ENCODE results near the gene ZIC2.

The ZIC2 gene

DNA sequence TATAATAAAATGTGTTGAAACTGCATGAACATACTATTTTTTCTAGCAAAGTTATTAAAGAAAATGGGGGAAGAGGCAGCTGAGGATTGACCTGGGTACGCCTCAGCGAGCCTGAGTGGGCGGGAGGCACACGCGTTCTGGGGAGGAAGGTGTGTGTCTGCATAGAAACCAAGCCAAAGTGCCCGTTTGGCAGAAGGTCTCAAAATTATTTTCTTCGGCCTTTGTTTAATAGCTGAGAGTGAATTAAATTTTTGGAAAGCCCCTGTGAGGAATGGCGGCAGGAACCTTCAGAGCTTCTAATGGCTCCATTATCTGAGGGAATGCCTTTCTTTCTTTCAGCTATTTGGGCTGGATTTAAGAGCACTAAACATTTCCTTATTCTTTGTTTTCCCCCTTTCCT, 5.2 kb downstream of the ZIC2 start:
- DNase-seq (ENCODE audit: low read depth), result no peak

DNA sequence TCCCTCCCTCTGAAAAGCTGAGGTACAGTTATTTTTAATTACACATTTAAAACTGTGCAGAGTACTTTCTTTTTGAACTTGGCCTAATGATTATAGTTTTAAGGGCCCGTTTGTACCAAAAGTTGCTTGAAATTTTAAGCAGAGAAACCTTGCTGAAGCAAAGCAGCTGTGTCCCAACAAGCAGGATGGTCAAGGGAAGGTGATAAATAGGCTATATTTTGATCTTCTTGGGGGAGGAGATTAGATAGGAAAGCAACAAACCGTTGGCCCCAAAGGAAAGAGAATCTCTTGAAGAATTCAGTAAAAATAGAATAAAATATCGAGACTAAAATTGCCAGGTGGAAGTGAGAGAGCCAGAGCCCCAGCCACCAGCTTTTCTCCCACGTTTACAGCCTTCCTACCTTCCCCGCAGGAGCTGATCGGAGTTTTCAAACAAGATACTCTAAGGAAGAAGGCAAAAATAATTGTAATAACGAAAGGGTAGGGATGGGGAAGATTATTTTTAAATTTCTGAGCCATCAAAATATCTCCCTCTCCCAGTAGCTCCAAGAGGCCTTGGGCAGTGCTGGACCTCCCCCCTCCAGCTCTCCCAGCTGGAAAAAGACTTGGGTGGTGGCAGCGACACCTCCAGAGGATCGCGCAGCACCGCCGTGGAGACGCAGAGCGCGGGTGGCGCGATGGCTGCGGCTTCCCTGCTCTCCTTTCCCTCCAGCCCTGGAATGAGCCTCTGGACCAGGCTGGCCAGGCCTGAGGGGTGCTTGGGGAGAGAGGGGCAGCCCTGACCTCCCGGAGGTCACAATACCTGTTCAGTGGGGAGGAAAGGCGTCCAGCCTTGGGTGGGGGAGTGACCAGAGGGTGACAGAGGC, 5.8 kb downstream of the ZIC2 start:
- DNase-seq (ENCODE audit: low read depth), result no peak

- DNase-seq (ENCODE audit: low read depth), result no peak
These were observed 7.1 kb downstream of the ZIC2 start for GRCh38 chr13:99988529-99989275.

- no peak for DNase-seq (ENCODE audit: low read depth)
These were observed 7.9 kb downstream of the ZIC2 start for GRCh38 chr13:99989276-99990125.

DNA sequence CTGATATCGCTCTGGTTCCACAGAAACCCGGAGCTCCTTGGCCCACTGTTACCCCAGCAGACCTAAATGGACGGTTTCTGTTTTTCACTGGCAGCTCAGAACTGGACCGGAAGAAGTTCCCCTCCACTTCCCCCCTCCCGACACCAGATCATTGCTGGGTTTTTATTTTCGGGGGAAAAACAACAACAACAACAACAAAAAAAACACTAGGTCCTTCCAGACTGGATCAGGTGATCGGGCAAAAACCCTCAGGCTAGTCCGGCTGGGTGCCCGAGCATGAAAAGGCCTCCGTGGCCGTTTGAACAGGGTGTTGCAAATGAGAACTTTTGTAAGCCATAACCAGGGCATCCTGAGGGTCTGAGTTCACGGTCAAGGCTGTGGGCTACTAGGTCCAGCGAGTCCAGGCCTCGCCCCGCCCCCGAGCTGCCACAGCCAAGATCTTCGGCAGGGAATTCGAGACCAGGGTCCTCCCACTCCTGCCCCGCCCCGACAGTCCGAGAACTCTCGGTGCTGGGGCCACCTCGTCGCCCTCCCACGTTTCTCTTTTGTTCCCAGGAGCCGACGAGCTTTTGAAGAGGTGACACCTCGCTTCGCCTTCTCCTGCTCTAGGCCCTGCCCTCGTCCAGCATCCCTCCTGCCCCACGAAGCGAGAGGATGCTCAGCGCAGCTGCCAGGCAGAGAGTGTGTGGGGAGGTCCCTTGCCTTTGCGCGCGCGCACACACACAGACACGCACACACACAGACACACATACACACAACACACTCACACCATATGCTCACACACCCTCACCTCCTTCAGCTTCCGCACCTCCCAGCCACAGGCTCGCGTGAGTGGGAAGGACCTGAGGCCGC, 8.8 kb downstream of the ZIC2 start:
- DNase-seq (ENCODE audit: low read depth), result no peak

DNA sequence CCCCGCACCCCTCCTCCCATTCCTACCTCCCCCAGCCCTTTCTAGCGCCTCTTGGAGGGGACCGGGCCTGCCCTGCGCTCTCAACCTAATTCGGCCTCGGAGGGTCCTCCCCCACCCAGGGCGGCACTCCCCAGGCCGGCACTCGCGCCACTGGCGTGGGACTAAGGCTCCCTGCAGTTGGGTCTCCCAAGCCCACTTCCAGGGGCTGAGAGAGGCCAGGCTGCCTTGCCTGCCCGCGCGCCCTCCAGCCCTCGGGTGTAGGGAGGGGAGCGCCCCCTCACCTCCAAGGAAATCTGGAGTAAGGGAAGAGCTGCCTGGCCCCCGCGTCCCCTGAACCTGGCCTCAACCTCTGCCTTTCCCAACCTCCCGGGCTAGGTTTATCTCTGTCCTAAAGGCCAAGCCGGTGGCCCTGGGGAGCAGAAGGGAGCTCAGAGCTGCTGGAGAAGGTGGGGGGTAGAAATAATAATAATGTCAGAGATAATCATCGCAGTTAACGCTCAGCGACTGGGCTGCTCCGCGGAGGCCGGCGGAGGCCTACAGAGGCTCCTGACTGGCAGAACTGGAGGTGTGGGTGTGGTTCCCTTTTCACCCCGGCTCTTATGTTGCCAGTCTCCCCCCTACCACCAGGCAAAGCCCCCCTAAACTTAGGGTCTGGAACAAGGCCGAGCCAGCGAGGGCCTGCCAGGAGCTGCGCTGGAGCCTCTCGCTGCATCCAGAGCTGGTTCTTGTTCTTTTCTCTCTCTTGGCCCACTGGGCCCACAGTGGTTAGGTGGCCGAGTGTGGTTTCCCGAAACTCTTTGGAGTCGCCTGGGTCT, 9.6 kb downstream of the ZIC2 start:
- no peak for DNase-seq (ENCODE audit: low read depth)

GRCh38 chr13:99991828-99992775, 10.5 kb downstream of the ZIC2 start:
- no peak for DNase-seq (ENCODE audit: low read depth)

- no peak for DNase-seq (ENCODE audit: low read depth)
These were observed 11.4 kb downstream of the ZIC2 start for GRCh38 chr13:99992949-99993351.

DNA sequence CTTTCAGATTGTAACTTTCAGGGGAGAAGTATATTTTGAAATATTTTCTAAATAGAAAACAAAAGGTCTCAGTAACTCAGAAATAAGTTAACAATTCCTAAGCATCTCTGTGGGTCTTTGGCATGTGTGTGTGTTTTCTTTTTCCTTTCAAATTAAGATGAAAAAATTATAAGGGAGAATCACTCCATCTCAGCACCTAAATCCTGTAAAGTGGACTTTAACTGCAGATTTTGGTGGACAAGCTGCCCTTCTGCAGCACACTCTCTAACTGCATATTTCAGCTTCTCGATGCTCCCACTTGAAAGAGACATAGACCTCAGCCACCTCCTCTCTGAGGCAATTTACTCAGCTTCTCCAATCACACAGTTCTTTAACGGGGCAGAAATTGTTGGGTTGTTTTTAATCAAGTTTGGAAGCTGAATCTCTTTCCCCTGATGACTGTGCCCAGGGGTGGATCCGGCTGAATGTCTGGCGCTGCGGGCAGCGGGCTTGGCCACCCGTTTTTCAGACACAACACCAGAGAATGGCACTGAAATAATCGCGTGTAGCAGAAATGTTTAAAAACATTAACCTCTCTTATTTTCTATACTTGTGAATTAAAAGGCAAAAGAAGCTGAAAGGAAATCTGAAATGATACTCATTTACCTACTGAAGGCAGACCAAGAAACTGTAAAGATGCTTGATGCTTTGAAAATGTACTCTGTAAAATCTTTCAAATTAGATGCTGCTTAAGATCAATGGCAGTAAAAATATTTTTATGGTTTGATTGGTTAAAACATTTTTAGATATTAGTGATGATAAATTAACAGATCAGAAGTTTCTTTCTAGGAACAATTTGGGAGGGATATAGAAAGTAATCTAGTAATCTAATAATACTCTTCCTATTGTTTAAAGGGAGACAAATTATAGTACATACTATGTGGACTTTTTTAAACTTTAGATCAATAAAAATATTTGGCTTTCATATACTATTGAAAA, 12.4 kb downstream of the ZIC2 start:
- no peak for DNase-seq (ENCODE audit: low read depth)

- DNase-seq (ENCODE audit: low read depth), result no peak
These were observed 13.0 kb downstream of the ZIC2 start for GRCh38 chr13:99994638-99995020.

DNA sequence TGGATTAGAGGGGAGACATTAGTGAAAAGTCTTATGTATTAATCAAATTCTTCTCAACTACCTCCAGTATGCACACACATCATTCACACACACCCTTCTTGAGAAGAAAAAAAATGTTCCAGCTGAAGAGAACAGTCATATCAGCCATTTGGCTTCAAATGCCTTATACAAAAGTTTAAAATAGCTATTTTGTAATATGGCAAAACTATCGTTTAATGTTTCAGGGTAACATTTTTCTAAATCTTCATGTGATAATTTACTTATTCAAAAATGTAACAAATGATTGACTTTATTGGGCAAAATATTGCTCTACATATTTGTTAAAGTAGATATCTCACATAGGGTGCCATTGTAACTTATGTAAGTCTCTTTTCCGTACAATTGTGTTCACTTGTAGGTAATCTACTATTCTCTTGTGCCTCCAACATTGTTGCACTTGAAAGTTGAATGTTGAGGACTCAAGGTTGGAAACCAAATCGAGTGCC, 13.6 kb downstream of the ZIC2 start:
- no peak for DNase-seq (ENCODE audit: low read depth)

DNA sequence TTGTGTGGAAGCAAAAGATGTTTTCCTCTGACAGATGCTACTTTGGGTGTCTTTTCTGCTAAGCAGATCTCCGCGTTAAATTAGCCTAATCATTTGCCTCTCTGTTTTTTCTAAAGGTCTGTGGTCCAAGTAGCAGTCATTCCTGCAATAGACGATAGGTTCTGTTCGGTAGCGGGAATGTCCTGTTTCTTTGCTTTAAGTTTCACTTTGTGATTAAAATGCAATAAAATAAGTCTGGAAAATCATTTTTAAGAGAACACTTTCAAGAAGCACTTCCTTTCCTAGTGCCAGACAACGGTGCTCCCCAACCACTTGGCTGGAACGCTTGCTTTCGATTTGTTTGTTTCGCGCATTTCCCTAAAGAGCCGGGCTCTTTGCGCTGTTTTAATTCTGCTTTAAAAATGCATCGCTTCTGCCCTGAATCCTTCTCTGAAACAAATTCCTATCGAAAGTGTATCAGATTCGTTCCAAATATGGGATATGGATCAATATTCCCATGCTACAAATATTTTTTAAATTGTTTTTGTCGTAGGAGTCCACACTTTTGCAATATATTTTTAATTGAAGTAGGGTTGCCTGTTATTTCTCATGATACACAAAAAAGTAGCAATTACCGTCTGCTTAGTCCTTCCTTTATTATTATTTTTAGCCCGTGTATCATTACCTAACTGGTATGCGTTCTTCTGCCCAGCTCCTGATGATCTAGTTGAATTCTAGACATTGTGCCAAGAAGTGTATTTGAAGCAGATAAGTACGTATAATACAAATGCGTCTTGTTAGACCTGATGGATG, 14.2 kb downstream of the ZIC2 start:
- no peak for DNase-seq (ENCODE audit: low read depth)

DNA sequence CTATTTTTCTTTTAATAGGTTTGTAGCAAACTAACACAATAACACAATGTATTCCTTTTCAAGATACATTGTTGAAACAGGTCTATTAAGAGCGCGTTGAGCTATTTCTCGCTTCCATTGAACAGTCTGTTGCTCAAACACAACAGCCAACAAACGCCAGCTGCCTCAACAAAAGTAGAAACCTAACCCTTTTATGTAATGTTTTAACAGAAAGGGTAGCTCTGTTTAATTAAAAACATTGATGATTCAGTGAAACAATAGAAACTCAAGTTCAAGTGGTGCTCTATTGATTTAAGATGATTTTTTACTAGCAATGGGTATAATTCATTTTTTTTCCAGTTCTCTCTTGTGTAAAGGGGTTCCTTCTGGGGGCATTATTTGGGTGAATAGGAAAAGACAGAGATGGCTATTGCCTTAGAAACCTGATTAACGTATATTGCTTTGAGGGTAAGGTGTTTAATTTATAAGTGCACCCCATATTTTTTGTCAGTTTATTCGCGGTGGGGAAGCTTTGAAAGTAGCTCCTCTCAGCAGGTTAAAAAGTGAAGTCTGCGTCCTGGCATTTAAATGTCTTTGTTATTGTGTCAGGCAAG, 14.9 kb downstream of the ZIC2 start:
- no peak for DNase-seq (ENCODE audit: low read depth)

GRCh38 chr13:99997702-99998214, 16.2 kb downstream of the ZIC2 start:
- DNase-seq (ENCODE audit: low read depth), result no peak

GRCh38 chr13:99998261-99998660, 16.7 kb downstream of the ZIC2 start:
- no peak for DNase-seq (ENCODE audit: low read depth)

DNA sequence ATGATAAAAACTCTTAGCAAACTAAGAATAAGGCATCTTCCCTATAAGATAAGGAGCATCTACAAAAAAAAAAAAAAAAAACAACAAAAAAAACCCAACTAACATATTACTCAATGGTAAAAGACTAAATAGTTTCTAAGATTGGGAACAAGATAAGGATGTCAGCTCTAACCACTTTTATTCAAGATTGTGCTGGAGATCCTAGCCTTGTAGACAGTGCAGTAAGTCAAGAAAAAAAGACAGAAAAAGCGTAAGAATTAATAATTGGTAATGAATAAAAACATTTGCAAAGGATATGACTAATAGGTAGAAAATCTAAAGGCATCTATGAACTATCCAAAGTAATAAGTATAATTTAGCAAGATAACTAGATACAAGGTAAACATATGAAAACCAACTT, 33.0 kb downstream of the ZIC2 start:
- DNase-seq (ENCODE audit: low read depth), result no peak
